Endothelial cell (in vitro differentiated cells): Measurements from ENCODE around the gene SRMS. TPM values are rescaled to one million over a fixed set of nuclear protein-coding genes. Genes with fewer than 3 reads are reported as not detected.

ENCODE experiments used
- DNase-seq: peaks from one replicate; pipeline ENCODE4 v3.0.0; 2021; ENCODE audit warnings: low spot score
- H3K27ac Mint-ChIP-seq: one replicate; pipeline ENCODE4 v1.8.0; 2021; ENCODE audit warnings: mixed read lengths, inconsistent platforms; ENCODE audit not compliant: unreplicated experiment
- H3K27me3 Mint-ChIP-seq: one replicate; pipeline ENCODE4 v1.8.0; 2021; ENCODE audit warnings: mild to moderate bottlenecking, moderate library complexity, mixed read lengths, inconsistent platforms; ENCODE audit not compliant: unreplicated experiment
- H3K36me3 Mint-ChIP-seq: one replicate; pipeline ENCODE4 v1.8.0; 2021; ENCODE audit warnings: mild to moderate bottlenecking, low read depth, mixed read lengths, inconsistent platforms; ENCODE audit not compliant: unreplicated experiment
- H3K4me1 Mint-ChIP-seq: one replicate; pipeline ENCODE4 v1.8.0; 2021; ENCODE audit warnings: mild to moderate bottlenecking, mixed read lengths, inconsistent platforms; ENCODE audit not compliant: unreplicated experiment
- H3K4me3 Mint-ChIP-seq: one replicate; pipeline ENCODE4 v1.8.0; 2021; ENCODE audit warnings: mild to moderate bottlenecking, mixed read lengths, inconsistent platforms; ENCODE audit not compliant: unreplicated experiment
- H3K9me3 Mint-ChIP-seq: one replicate; pipeline ENCODE4 v1.8.0; 2021; ENCODE audit warnings: mixed read lengths, inconsistent platforms; ENCODE audit not compliant: unreplicated experiment
- CTCF ChIP-seq: fragments of 200-600 bp; sonication (generic); IDR thresholded peaks from one replicate; pipeline ENCODE4 v1.5.0; 2021; ENCODE audit warnings: antibody characterized with exemption; ENCODE audit not compliant: unreplicated experiment
- total RNA-seq: library from RNA; stranded (reverse); fragmentation: NEBNext Ultra II Directional; extraction: Animal tissue kit (Norgen Biotek cat#: 25700); gene quantifications from one replicate; pipeline ENCODE4 v1.2.1, GENCODE V29; 2021; ENCODE audit not compliant: unreplicated experiment

SRMS gene
- total RNA-seq, 1 donor from 2014 or later: not detected

DNA sequence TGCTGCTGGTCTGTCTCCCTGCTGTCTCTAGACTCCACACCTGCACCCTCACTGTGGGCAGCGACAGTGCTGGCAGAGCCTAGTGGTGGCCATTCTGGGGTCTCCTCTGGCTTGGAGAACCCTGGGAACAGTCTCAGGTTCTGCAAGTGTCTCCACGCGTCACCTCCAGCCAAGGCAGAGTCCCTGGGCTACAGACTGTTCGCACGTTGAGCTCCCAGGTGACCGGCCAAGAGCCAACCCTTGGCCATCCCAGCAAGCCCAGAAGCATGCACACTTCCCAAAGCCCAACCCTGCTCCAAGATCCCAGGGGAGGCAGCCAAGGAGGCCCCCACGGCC is 53.5 kb downstream of the SRMS start:
- H3K27ac Mint-ChIP-seq: no peak overlapping the region

GRCh38 chr20:63493563-63494020 is 54.0 kb downstream of the SRMS start:
- TF ChIP-seq CTCF: no peak
- no peaks in the 10 kb centered on the region for H3K9me3 Mint-ChIP-seq
- no peak overlapping the region for H3K4me3 Mint-ChIP-seq
- no peaks in the 10 kb centered on the region for H3K4me1 Mint-ChIP-seq
- no peak overlapping the region for H3K27ac Mint-ChIP-seq
- DNase-seq: no peak
- H3K36me3 Mint-ChIP-seq: peaks cover 15% of the 10 kb centered on the region
- peaks cover 13% of the 10 kb centered on the region for H3K27me3 Mint-ChIP-seq

More for the DNA sequence above, 53.5 kb downstream of the SRMS start:
- peaks cover 15% of the 10 kb centered on the region for H3K36me3 Mint-ChIP-seq
- H3K4me3 Mint-ChIP-seq: no peak overlapping the region
- H3K4me1 Mint-ChIP-seq: no peaks in the 10 kb centered on the region
- peaks cover 13% of the 10 kb centered on the region for H3K27me3 Mint-ChIP-seq
- no peak for DNase-seq
- TF ChIP-seq CTCF: no peak
- H3K9me3 Mint-ChIP-seq: no peaks in the 10 kb centered on the region

GRCh38 chr20:63492982-63493381 is 54.6 kb downstream of the SRMS start:
- Mint-ChIP-seq H3K4me3 (no peak overlapping the region), H3K36me3 (peaks cover 15% of the 10 kb centered on the region), H3K9me3 (no peaks in the 10 kb centered on the region), H3K27me3 (peaks cover 13% of the 10 kb centered on the region), H3K27ac (no peak overlapping the region), H3K4me1 (no peaks in the 10 kb centered on the region)
- TF ChIP-seq CTCF: no peak
- no peak for DNase-seq

- H3K27me3 Mint-ChIP-seq: peaks cover 11% of the 10 kb centered on the region
- H3K27ac Mint-ChIP-seq: no peak overlapping the region
- peak overlapping the region; percentile 32 for H3K4me3 Mint-ChIP-seq
- no peaks in the 10 kb centered on the region for H3K9me3 Mint-ChIP-seq
- H3K36me3 Mint-ChIP-seq: peaks cover 15% of the 10 kb centered on the region
- no peak for TF ChIP-seq CTCF
- H3K4me1 Mint-ChIP-seq: no peaks in the 10 kb centered on the region
- DNase-seq: no peak
These were observed 55.0 kb downstream of the SRMS start for GRCh38 chr20:63492518-63492917.

GRCh38 chr20:63491635-63492230 is 55.8 kb downstream of the SRMS start:
- H3K4me1 Mint-ChIP-seq: no peaks in the 10 kb centered on the region
- peaks cover 8% of the 10 kb centered on the region for H3K27me3 Mint-ChIP-seq
- no peaks in the 10 kb centered on the region for H3K9me3 Mint-ChIP-seq
- H3K27ac Mint-ChIP-seq: no peak overlapping the region
- TF ChIP-seq CTCF: no peak
- H3K4me3 Mint-ChIP-seq: no peak overlapping the region
- DNase-seq: no peak
- peaks cover 15% of the 10 kb centered on the region for H3K36me3 Mint-ChIP-seq
